ENCODE measurements around the gene LCN6. TPM values are rescaled to one million over a fixed set of nuclear protein-coding genes. Genes with fewer than 3 reads are reported as not detected.
"Not testable (repeated sequence)": the region's sequence is repeated elsewhere in the genome, so short reads cannot be mapped to it uniquely, and the experiment has no call there.

The LCN6 gene
- total RNA-seq, 1 donor from 2014 or later = not detected

DNA sequence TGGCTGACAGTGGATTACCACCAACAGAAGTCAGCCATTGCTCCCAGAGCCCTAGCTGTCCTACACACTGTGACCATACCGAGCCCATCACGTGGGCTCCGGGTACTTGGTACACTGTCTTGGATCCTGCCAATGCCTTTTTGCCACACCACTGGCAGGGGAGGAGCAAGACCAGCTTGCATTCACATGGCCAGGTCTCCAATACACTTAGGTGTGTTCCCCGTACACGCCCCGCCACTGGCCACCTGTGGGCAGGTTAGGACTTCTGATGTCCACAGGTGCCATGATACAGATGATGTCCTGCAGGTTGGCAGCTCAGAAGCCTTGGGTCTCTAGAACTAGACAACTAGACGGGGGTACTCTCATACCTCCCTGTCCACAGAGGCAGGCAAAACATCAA, 41.3 kb downstream of the LCN6 start:
- H3K9me3 ChIP-seq (ENCODE audit: insufficient read depth, low read depth, low read length) = no peaks in the 10 kb centered on the region
- peaks cover 2% of the 10 kb centered on the region for H3K4me1 ChIP-seq (ENCODE audit: insufficient read depth, low read length)
- no peaks in the 10 kb centered on the region for H3K4me1 Mint-ChIP-seq (ENCODE audit: low read depth, unreplicated experiment)
- TF ChIP-seq EZH2 (IDR thresholded peaks at IDR 0.05; ENCODE audit: insufficient read depth, low read length) = no peak
- TF ChIP-seq CTCF (IDR thresholded peaks at IDR 0.05; ENCODE audit: insufficient read depth, low read depth, low read length) = no peak
- H3K79me2 ChIP-seq (ENCODE audit: insufficient read depth, low read length) = no peaks in the 10 kb centered on the region
- H3K36me3 Mint-ChIP-seq (ENCODE audit: low read depth, unreplicated experiment) = no peaks in the 10 kb centered on the region
- H3K9ac ChIP-seq (ENCODE audit: low read length) = no peak overlapping the region
- FAIRE-seq (no peak), DNase-seq (ENCODE audit: low read depth) (no peak)
- H3K27ac ChIP-seq (ENCODE audit: low read depth, low read length) = no peak overlapping the region
- H3K27me3 ChIP-seq (ENCODE audit: insufficient read depth, low read length) = no peaks in the 10 kb centered on the region
- no peaks in the 10 kb centered on the region for H4K20me1 ChIP-seq (ENCODE audit: insufficient read depth, low read length)
- H3K4me2 ChIP-seq (ENCODE audit: low read length) = no peak overlapping the region
- H3K36me3 ChIP-seq (ENCODE audit: insufficient read depth, low read length) = no peaks in the 10 kb centered on the region
- no peak overlapping the region for H3K4me3 ChIP-seq (ENCODE audit: insufficient read depth, low read depth, low read length)
- H3K27ac Mint-ChIP-seq (ENCODE audit: unreplicated experiment) = no peak overlapping the region
- H3K4me3 Mint-ChIP-seq (ENCODE audit: unreplicated experiment) = no peak overlapping the region
- peaks cover 10% of the 10 kb centered on the region for H3K27me3 Mint-ChIP-seq (ENCODE audit: low read depth, unreplicated experiment)
- peaks cover 6% of the 10 kb centered on the region for H3K9me3 Mint-ChIP-seq (ENCODE audit: unreplicated experiment)
- no peak overlapping the region for H2AFZ ChIP-seq (ENCODE audit: low read depth, low read length)

DNA sequence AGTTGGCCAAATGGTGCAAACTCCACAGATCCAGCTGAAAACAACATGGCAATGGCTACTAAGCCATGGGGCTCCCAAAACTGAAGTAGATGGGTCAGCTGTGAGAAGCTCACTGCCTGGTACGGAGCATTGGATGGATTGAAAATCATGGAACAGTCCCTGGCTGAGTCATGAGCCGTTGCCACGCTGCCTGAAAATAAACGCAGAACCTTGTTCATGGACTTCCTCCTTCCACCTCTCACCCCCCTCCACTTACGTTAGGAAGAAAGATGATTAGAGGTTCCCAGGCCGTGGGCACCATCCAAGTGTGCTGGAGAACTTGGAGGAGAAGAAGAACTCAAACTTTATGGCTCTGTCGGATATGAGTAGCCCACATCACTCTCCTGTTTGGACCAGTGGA, 42.8 kb downstream of the LCN6 start:
- DNase-seq (ENCODE audit: low read depth) = no peak
- Histone ChIP-seq H3K4me3 (ENCODE audit: insufficient read depth, low read depth, low read length) (no peak overlapping the region), H3K36me3 (ENCODE audit: insufficient read depth, low read length) (no peaks in the 10 kb centered on the region), H4K20me1 (ENCODE audit: insufficient read depth, low read length) (no peaks in the 10 kb centered on the region), H3K9ac (ENCODE audit: low read length) (no peak overlapping the region), H3K4me2 (ENCODE audit: low read length) (no peak overlapping the region), H3K4me1 (ENCODE audit: insufficient read depth, low read length) (no peaks in the 10 kb centered on the region), H3K79me2 (ENCODE audit: insufficient read depth, low read length) (no peaks in the 10 kb centered on the region), H3K27ac (ENCODE audit: low read depth, low read length) (no peak overlapping the region), H3K9me3 (ENCODE audit: insufficient read depth, low read depth, low read length) (no peaks in the 10 kb centered on the region), H3K27me3 (ENCODE audit: insufficient read depth, low read length) (peaks cover 5% of the 10 kb centered on the region), H2AFZ (ENCODE audit: low read depth, low read length) (no peak overlapping the region)
- peak overlapping the region; percentile 47 for H3K27ac Mint-ChIP-seq (ENCODE audit: unreplicated experiment)
- H3K4me3 Mint-ChIP-seq (ENCODE audit: unreplicated experiment) = no peak overlapping the region
- TF ChIP-seq CTCF (IDR thresholded peaks at IDR 0.05; ENCODE audit: insufficient read depth, low read depth, low read length) = no peak
- no peak for TF ChIP-seq EZH2 (IDR thresholded peaks at IDR 0.05; ENCODE audit: insufficient read depth, low read length)
- H3K9me3 Mint-ChIP-seq (ENCODE audit: unreplicated experiment) = peaks cover 6% of the 10 kb centered on the region
- peaks cover 11% of the 10 kb centered on the region for H3K27me3 Mint-ChIP-seq (ENCODE audit: low read depth, unreplicated experiment)
- no peaks in the 10 kb centered on the region for H3K4me1 Mint-ChIP-seq (ENCODE audit: low read depth, unreplicated experiment)
- H3K36me3 Mint-ChIP-seq (ENCODE audit: low read depth, unreplicated experiment) = no peaks in the 10 kb centered on the region
- no peak for FAIRE-seq

DNA sequence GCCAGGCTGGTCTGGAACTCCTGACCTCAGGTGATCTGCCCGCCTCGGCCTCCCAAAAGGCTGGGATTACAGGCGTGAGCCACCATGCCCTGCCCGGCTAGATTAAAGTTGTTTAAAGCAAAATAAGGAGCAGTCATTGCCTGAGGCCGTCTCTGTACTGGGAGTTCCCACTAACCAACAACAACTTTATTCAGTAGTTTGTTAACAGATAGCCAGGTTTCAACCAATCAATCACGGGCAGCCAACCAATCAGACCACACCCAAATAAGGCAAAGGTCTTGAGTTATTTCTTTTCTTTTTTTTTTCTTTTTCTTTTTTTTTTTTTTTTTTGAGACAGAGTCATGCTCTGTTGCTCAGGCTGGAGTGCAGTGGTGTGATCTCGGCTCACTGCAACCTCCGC, 43.6 kb downstream of the LCN6 start:
- not testable (repeated sequence) for H3K27ac Mint-ChIP-seq (ENCODE audit: unreplicated experiment)
- peaks cover 14% of the 10 kb centered on the region for H3K27me3 Mint-ChIP-seq (ENCODE audit: low read depth, unreplicated experiment)

More for the DNA sequence above, 43.6 kb downstream of the LCN6 start:
- not testable (repeated sequence) for H3K27me3 ChIP-seq (ENCODE audit: insufficient read depth, low read length); H3K36me3 ChIP-seq (ENCODE audit: insufficient read depth, low read length); H3K9me3 ChIP-seq (ENCODE audit: insufficient read depth, low read depth, low read length); H3K4me3 ChIP-seq (ENCODE audit: insufficient read depth, low read depth, low read length); H2AFZ ChIP-seq (ENCODE audit: low read depth, low read length); FAIRE-seq; H3K9me3 Mint-ChIP-seq (ENCODE audit: unreplicated experiment); DNase-seq (ENCODE audit: low read depth); H3K27ac ChIP-seq (ENCODE audit: low read depth, low read length); H3K4me3 Mint-ChIP-seq (ENCODE audit: unreplicated experiment); H3K9ac ChIP-seq (ENCODE audit: low read length); H3K36me3 Mint-ChIP-seq (ENCODE audit: low read depth, unreplicated experiment); H3K79me2 ChIP-seq (ENCODE audit: insufficient read depth, low read length); H3K4me2 ChIP-seq (ENCODE audit: low read length); H4K20me1 ChIP-seq (ENCODE audit: insufficient read depth, low read length); H3K4me1 Mint-ChIP-seq (ENCODE audit: low read depth, unreplicated experiment); H3K4me1 ChIP-seq (ENCODE audit: insufficient read depth, low read length)

Measured in astrocyte (in vitro differentiated cells and primary cell).